Neural cell (in vitro differentiated cells): ENCODE data around the gene ECM2. TPM values are rescaled to one million over a fixed set of nuclear protein-coding genes. Genes with fewer than 3 reads are reported as not detected.

Source experiments
- H2AFZ ChIP-seq: fragments of 200-600, 300-800 bp; sonication (generic), shearing (Covaris generic); 2 replicates; pipeline ENCODE4 v1.6.0; 2014; ENCODE audit warnings: low read depth, mild to moderate bottlenecking, antibody characterized with exemption, low read length, moderate library complexity
- H3F3A ChIP-seq: fragments of 200-600 bp; shearing (Covaris generic); 2 replicates; pipeline ENCODE4 v1.6.1; 2016; ENCODE audit warnings: mild to moderate bottlenecking, moderate library complexity, mixed read lengths, antibody characterized with exemption, low read length; ENCODE audit not compliant: insufficient read depth, poor library complexity, severe bottlenecking
- H3K27ac ChIP-seq: fragments of 200-600, 300-800 bp; sonication (generic), shearing (Covaris generic); 2 replicates; pipeline ENCODE4 v1.5.1; 2014; ENCODE audit warnings: mild to moderate bottlenecking, low read length, moderate library complexity
- H3K27me3 ChIP-seq: fragments of 300-800, 200-600 bp; sonication (generic), shearing (Covaris generic); 2 replicates; pipeline ENCODE4 v1.6.0; 2014; ENCODE audit warnings: mild to moderate bottlenecking, low read depth, low read length, moderate library complexity; ENCODE audit not compliant: insufficient read depth
- H3K36me3 ChIP-seq: fragments of 300-800, 200-600 bp; sonication (generic), shearing (Covaris generic); 2 replicates; pipeline ENCODE4 v1.5.1; 2014; ENCODE audit warnings: mild to moderate bottlenecking, antibody characterized with exemption, low read length, moderate library complexity; ENCODE audit not compliant: insufficient read depth
- H3K4me2 ChIP-seq: fragments of 300-800, 200-600 bp; sonication (generic), shearing (Covaris generic); 2 replicates; pipeline ENCODE4 v1.6.0; 2014; ENCODE audit warnings: mild to moderate bottlenecking, low read length
- H3K4me3 ChIP-seq: fragments of 300-800, 200-600 bp; sonication (generic), shearing (Covaris generic); 2 replicates; pipeline ENCODE4 v1.5.1; 2014; ENCODE audit warnings: mild to moderate bottlenecking, low read length, moderate library complexity
- H3K79me2 ChIP-seq: fragments of 200-600 bp; shearing (Covaris generic); replicated peaks from 2 replicates; pipeline ENCODE4 v1.6.0; 2014; ENCODE audit warnings: mild to moderate bottlenecking, low read length, moderate library complexity; ENCODE audit not compliant: insufficient read depth
- H3K9ac ChIP-seq: fragments of 300-800, 200-600 bp; sonication (generic), shearing (Covaris generic); 2 replicates; pipeline ENCODE4 v1.6.1; 2016; ENCODE audit warnings: mild to moderate bottlenecking, low read length, mixed read lengths
- H3K9me2 ChIP-seq: fragments of 200-600 bp; shearing (Covaris generic); 2 replicates; pipeline ENCODE4 v1.6.1; 2016; ENCODE audit warnings: mild to moderate bottlenecking, low read length, mixed read lengths; ENCODE audit not compliant: insufficient read depth
- H3K9me3 ChIP-seq: fragments of 200-600, 300-800 bp; sonication (generic), shearing (Covaris generic); 2 replicates; pipeline ENCODE4 v1.6.1; 2016; ENCODE audit warnings: mild to moderate bottlenecking, mixed run types, low read length, moderate library complexity, mixed read lengths
- H4K20me1 ChIP-seq: fragments of 200-600 bp; shearing (Covaris generic); 2 replicates; pipeline ENCODE4 v1.6.1; 2016; ENCODE audit warnings: mild to moderate bottlenecking, mixed run types; ENCODE audit not compliant: insufficient read depth
- CTCF ChIP-seq: fragments of 450-650 bp; IDR thresholded peaks from 2 replicates; pipeline ENCODE4 v1.5.1; 2014; ENCODE audit warnings: antibody characterized with exemption, mild to moderate bottlenecking, moderate library complexity; ENCODE audit not compliant: poor library complexity, severe bottlenecking
- EP300 ChIP-seq: fragments of 450-650 bp; conservative IDR thresholded peaks from 2 replicates; pipeline ENCODE4 v1.6.1; 2014; ENCODE audit warnings: antibody characterized with exemption, mild to moderate bottlenecking, moderate library complexity; ENCODE audit not compliant: poor library complexity, severe bottlenecking
- EZH2 ChIP-seq: fragments of 200-600, 300-800 bp; shearing (Covaris generic), sonication (generic); IDR thresholded peaks from 2 replicates; pipeline ENCODE4 v1.6.1; 2014; ENCODE audit warnings: antibody characterized with exemption, low read length, borderline replicate concordance, mild to moderate bottlenecking; ENCODE audit not compliant: insufficient read depth, poor library complexity, severe bottlenecking
- MXI1 ChIP-seq: fragments of 450-650 bp; conservative IDR thresholded peaks from 2 replicates; pipeline ENCODE4 v1.6.1; 2014; ENCODE audit warnings: antibody characterized with exemption, mild to moderate bottlenecking; ENCODE audit not compliant: poor library complexity, severe bottlenecking
- POLR2AphosphoS5 ChIP-seq: IDR thresholded peaks from 2 replicates; pipeline ENCODE4 v1.6.1; 2012
- RAD21 ChIP-seq: fragments of 450-650 bp; conservative IDR thresholded peaks from 2 replicates; pipeline ENCODE4 v1.6.1; 2014; ENCODE audit warnings: antibody characterized with exemption, mild to moderate bottlenecking, moderate library complexity
- REST ChIP-seq: IDR thresholded peaks from 2 replicates; pipeline ENCODE4 v1.6.1; 2012; ENCODE audit warnings: borderline replicate concordance
- SMC3 ChIP-seq: fragments of 450-650 bp; conservative IDR thresholded peaks from 2 replicates; pipeline ENCODE4 v1.6.1; 2014; ENCODE audit warnings: antibody characterized with exemption, mild to moderate bottlenecking, moderate library complexity; ENCODE audit not compliant: poor library complexity
- TAF1 ChIP-seq: IDR thresholded peaks from 2 replicates; pipeline ENCODE4 v1.6.1; 2012; ENCODE audit warnings: low read depth
- polyA plus RNA-seq: library from polyadenylated mRNA; depleted of rRNA; stranded (reverse); fragments of >200 nt; gene quantifications from 2 replicates; pipeline ENCODE4 v1.2.3, GENCODE V29; 2014

The ECM2 gene
- polyA plus RNA-seq, 1 donor from 2014 or later, result not detected

GRCh38 chr9:92482329-92482728, 53.5 kb downstream of the ECM2 start, which contains the start of gene ASPN:
TSS of gene ASPN (minus strand) at chr9:92482506.
- H3K4me3 ChIP-seq, result no peak within 1 kb of the TSS
- TF ChIP-seq POLR2AphosphoS5, result no peak
- TF ChIP-seq MXI1, result no peak
- no peak for TF ChIP-seq EP300
- no peak for TF ChIP-seq REST
- no peak for TF ChIP-seq CTCF
- no peak for TF ChIP-seq TAF1
- TF ChIP-seq SMC3, result no peak
- no peak for TF ChIP-seq EZH2
- TF ChIP-seq RAD21, result no peak
- H3K9ac ChIP-seq, result no peak within 1 kb of the TSS
- H3K4me2 ChIP-seq, result no peak within 1 kb of the TSS
- H3K79me2 ChIP-seq, result no peaks in the 10 kb centered on the region
- no peak within 1 kb of the TSS for H2AFZ ChIP-seq
- H3K27me3 ChIP-seq, result no peaks in the 10 kb centered on the region
- H3K27ac ChIP-seq, result no peak within 1 kb of the TSS
- H3K9me3 ChIP-seq, result no peaks in the 10 kb centered on the region
- H4K20me1 ChIP-seq, result no peaks in the 10 kb centered on the region
- H3K36me3 ChIP-seq, result no peaks in the 10 kb centered on the region
- no peaks in the 10 kb centered on the region for H3F3A ChIP-seq
- no peaks in the 10 kb centered on the region for H3K9me2 ChIP-seq

GRCh38 chr9:92480986-92481633, 54.7 kb downstream of the ECM2 start:
- Histone ChIP-seq H3K9me3 (no peaks in the 10 kb centered on the region), H3K79me2 (no peaks in the 10 kb centered on the region), H2AFZ (no peak overlapping the region), H3K9me2 (no peaks in the 10 kb centered on the region), H3K36me3 (no peaks in the 10 kb centered on the region), H3K4me3 (no peak overlapping the region), H4K20me1 (no peaks in the 10 kb centered on the region), H3K4me2 (no peak overlapping the region), H3F3A (no peaks in the 10 kb centered on the region), H3K27ac (no peak overlapping the region), H3K9ac (no peak overlapping the region), H3K27me3 (no peaks in the 10 kb centered on the region)
- TF ChIP-seq POLR2AphosphoS5 (no peak), SMC3 (no peak), CTCF (no peak), MXI1 (no peak), EZH2 (no peak), REST (no peak), EP300 (no peak), TAF1 (no peak), RAD21 (no peak)
